NOMO-1 treated with dmso at 0.1 percent for 144 hours (cell line): ENCODE measurements around the gene MDK.

Experiments used
- DNase-seq: peaks from one replicate; lab custom pipeline; 2025; ENCODE audit not compliant: unreplicated experiment; lab: John Stamatoyannopoulos, UW

Gene MDK

DNA sequence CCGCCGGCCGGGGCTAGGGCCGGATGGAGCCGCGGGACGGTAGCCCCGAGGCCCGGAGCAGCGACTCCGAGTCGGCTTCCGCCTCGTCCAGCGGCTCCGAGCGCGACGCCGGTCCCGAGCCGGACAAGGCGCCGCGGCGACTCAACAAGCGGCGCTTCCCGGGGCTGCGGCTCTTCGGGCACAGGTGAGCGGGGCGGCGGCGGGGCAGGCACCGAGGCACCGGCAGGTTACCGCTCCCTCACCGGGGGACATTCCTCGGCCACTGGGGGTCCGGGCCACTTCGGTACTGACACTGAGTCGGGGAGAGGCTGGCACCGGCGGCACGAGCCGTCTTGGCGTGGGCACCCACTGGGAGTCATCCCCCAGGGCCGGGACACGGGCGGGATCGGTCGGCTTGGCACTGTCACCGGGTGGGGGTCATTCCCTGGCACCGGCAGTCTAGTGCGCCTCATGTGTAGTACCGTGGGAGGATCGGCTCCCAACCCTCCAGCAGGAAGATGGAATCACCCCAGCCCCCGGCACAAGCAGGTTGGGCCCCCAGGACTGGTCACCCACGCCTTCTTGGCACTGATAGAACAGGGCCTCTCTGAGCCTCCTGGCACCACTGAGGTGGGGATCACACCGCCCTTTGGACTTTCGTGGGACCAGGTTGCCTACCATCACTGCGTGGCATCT, 33.7 kb upstream of the MDK start:
- no peak for DNase-seq

GRCh38 chr11:46348566-46349401, 32.7 kb upstream of the MDK start:
- no peak for DNase-seq

DNA sequence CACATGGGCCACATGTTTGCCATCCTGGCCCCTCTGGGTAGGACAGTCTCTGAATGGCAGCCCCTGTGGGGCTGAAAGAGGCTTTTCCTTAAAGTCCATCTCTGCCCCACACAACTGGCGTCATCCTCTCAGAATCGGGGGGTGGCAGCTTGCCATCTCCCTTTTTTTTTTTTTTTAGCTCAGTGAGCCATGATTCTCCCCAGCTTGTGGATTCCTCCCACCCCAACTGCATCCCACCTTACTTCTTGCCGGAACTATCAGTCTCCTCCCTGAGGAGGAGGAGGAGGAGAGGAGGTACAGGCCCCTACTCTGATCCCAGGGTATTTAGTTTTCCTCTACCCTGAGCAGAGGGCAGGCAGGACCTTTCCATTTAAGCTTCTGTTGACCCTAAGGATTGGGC, 30.8 kb upstream of the MDK start:
- DNase-seq: no peak

DNA sequence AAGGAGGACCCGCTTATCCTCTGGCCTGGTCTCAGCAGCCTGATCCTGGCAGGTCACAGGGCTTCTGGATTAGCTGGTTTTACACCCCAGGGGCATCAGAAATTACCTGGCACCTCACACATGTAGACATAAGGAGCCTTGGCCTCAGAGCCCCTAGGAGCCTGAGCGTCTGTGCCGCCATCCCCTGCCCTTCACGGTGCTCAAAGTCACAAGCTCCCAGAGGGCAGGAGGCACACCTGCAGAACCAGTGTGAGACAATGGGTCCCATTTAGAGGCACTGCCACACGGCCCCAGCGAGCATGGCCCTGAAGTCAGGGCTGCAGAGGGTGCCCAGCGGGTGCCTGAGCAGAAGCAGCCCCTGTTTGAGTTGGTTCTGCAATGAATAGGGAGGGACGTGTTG, 30.3 kb upstream of the MDK start:
- no peak for DNase-seq

- no peak for DNase-seq
Measured at GRCh38 chr11:46351606-46352005, 29.9 kb upstream of the MDK start.

DNA sequence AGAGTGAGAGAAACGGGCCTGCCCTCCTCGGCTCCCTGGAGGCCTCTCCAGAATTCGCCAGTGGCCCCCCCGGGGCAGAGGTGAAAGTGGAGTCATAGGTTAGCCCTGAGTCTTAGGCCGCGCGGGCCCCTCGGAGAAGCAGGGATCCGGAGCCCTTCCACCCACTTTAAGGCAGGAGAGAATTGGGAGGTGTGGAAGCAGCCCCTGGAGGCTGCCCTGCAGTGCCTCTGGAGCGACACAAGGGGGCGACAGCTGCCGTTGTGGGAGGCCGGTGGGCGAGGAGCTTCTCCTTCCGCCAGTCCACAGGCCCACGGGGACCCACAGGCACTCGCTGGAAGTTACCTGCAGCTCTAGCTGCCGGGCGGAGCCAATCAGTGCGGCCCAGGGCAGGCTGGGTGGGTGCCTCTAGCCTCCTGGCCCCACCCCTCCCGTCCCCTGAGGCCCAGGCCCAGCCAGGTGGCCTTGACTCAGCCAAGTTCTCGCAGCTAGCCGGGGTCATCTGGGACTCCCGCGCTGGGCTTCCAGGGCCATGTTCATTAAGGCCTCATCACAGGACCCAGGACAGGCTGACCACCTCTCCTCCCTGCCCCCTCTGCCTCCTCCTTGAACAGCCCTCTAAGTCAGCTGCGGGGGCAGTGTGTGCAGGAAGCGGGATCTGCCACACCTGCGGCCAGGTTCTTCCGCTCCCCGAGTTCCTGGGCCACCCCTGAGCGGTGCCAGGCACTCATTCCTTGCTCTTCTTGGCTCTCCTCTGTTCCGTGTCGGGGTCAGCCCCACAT, 29.2 kb upstream of the MDK start:
- DNase-seq: no peak

DNA sequence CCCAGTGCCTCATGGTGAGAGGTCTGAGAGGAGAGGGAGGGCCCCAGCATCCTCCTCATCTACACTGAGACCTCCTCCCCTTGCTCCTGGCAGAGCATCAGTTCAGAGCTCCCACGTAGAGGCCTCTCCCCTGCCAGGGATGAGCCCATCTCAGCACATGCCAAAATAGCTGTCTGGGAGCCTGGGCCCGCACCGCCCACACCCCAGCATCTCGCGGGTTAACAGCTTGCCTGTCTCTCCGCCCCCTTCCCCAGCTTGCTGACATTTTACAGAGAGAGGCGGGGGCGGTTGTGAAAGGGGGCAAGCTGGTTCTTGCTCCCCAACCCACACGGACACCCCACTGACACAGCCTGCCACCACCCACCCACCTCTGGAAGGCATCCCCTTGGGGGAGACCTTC, 27.8 kb upstream of the MDK start:
- no peak for DNase-seq

DNA sequence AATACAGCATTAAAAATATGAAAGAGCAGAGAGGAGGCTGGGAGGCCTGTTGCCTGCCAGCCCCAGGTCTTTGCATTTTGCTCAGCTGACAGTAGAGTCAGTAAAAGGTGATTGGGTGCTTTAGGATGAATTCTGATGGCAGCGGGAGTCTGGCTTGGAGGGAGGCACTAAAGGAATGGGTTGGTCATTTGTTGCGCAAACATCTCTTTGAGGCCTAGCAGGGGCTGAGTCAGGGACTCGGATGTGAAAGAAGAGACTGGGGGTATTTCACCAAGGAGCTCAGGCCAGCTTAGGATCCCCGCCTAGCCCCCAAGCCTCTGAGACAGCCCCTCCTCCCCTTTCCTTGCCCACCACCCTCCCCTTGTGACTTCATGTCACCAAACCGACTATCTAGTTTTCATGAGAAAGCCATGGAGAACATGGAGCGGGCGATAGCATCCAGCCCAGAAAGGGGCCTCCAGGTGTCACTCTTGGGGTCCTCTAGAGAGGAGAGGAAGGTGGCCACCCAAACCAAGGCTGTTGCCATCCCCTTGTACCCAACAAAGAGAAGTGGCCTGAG, 24.5 kb upstream of the MDK start:
- DNase-seq: peak; percentile 61

GRCh38 chr11:46357483-46357936, 24.0 kb upstream of the MDK start:
- no peak for DNase-seq

GRCh38 chr11:46359953-46360352, 21.5 kb upstream of the MDK start:
- DNase-seq: no peak

DNA sequence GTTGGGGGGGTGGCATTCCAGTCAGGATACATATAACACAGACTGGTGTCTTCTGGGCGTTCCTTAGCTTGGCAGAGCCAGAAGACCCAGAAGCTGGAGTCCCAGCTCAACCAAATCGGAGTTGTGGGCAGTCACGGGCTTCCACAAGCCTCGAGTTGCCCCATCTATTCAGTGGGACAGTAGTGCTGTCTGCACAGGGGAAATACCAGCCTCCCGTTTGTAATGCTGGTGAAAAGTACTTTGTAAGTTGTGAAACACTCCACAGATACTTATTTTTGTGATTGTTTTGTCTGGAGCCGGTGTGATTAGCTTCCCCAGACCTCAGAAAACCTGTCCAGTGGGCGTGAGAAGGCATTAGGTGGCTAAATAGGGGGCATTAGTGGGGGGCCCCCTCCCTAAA, 20.6 kb upstream of the MDK start:
- DNase-seq: no peak

GRCh38 chr11:46361283-46362155, 19.9 kb upstream of the MDK start:
- peak; percentile 88 for DNase-seq

GRCh38 chr11:46362156-46363030, 19.1 kb upstream of the MDK start:
- DNase-seq: no peak

DNA sequence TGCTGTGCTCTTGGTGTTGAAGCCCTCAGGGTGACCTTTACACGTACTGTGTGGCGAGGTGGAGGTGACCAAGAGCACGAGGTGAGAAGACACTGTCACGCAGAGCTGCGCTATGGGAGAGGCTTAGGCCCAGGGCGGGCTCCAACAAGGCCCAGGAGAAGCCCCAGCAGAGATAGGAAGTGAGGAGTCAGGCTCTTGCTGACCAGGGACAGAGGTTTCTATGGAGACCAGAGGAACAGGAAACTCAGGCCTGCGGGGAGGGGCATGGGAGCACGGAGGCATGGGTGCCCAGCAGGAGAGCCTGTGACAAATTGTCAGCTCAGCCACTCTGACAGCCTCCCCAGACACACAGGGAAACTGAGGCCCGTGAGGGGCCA, 18.4 kb upstream of the MDK start:
- peak; percentile 67 for DNase-seq

DNA sequence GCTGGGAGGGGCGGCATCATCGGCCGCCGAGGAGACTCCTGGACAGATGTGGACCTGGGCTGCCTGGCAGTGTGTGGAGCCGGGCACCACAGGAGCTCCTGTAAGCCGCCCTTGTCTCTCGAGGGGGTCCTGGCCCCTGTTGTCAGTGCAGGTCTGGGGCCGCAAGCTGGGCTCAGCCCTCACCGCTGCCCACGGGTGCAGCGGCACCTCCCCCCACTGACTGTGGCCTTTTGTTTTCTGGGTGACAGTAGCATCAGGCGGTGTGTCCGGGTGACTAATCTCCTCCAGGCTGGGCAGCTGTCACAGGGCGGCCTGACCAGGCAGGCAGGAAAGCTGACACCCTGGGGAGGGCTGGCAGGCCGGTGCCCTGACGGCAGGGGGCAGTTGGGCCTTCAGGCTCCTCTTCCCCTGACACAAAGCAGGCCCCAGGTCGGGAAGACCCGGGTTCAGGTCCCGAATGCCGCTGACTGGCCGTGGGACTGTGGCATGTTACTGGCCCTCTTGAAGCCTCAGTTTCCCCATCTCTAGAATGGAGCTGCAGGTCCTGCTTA, 17.9 kb upstream of the MDK start:
- DNase-seq: no peak

- DNase-seq: no peak
Measured at GRCh38 chr11:46364056-46364455, 17.4 kb upstream of the MDK start.

- DNase-seq: no peak
Measured at GRCh38 chr11:46364791-46365190, 16.7 kb upstream of the MDK start.

GRCh38 chr11:46366260-46366659, 15.2 kb upstream of the MDK start:
- DNase-seq: no peak

DNA sequence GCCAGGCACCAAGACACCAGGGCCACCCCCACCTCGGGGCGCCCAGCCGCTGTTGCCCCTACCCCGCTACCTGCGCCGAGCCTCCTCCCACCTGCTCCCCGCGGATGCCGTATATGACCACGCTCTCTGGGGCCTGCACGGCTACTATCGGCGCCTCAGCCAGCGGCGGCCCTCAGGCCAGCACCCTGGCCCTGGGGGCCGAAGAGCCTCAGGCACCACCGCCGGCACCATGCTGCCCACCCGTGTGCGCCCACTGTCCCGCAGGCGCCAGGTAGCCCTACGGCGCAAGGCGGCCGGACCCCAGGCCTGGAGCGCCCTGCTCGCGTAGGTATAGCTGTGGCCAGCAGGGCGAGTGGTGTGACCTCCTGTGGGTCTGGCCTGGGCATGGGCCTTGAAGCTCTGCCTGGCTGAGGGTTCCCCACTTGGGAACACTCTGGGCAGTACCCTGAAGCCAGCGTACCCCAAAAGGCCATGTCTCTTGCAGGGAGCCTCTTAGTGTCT, 14.8 kb upstream of the MDK start:
- DNase-seq: no peak
